C4-2B (cell line): ENCODE measurements around the gene FEZ2.

Experiments used
- ZFX ChIP-seq: fragments of 450-650 bp; IDR thresholded peaks from 2 replicates; pipeline ENCODE4 v1.6.1; 2017
- TF ChIP-seq, protein P1 (sequence below): fragments of 450-650 bp; conservative IDR thresholded peaks from 2 replicates; pipeline ENCODE4 v1.5.1; 2017; ENCODE audit warnings: mild to moderate bottlenecking

DNA sequence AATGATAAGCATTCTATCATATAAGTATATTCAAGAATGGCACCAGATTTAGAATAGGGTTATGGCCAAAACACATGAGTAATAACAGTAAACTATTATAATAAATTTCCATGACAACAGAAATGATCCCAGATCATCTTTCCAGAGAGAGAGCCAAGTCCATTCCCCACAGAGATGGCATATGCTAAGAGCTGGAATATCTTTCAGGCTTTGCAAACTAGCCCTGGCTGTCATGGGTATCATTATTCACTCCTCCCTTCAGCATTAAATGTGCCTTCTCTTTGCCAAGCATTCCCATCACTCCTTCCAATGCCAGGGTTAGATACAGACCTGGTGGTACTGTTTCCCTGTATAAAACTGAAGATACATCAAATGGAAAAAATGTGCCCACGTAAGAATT lies 10.9 kb downstream of the FEZ2 start:
- TF ChIP-seq, protein P1, sequence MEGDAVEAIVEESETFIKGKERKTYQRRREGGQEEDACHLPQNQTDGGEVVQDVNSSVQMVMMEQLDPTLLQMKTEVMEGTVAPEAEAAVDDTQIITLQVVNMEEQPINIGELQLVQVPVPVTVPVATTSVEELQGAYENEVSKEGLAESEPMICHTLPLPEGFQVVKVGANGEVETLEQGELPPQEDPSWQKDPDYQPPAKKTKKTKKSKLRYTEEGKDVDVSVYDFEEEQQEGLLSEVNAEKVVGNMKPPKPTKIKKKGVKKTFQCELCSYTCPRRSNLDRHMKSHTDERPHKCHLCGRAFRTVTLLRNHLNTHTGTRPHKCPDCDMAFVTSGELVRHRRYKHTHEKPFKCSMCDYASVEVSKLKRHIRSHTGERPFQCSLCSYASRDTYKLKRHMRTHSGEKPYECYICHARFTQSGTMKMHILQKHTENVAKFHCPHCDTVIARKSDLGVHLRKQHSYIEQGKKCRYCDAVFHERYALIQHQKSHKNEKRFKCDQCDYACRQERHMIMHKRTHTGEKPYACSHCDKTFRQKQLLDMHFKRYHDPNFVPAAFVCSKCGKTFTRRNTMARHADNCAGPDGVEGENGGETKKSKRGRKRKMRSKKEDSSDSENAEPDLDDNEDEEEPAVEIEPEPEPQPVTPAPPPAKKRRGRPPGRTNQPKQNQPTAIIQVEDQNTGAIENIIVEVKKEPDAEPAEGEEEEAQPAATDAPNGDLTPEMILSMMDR: no peak
- no peak for TF ChIP-seq ZFX
